CD4-positive, alpha-beta T cell treated with Interleukin-1 beta for 1 hour (primary cell): ENCODE measurements around the gene MAP7.
"Not testable (repeated sequence)": the region's sequence is repeated elsewhere in the genome, so short reads cannot be mapped to it uniquely, and the experiment has no call there.

Experiments used
- DNase-seq, 2 donors: peaks; one replicate each; pipeline ENCODE4 v3.0.0-alpha.2; 2020 to 2022

MAP7 gene

DNA sequence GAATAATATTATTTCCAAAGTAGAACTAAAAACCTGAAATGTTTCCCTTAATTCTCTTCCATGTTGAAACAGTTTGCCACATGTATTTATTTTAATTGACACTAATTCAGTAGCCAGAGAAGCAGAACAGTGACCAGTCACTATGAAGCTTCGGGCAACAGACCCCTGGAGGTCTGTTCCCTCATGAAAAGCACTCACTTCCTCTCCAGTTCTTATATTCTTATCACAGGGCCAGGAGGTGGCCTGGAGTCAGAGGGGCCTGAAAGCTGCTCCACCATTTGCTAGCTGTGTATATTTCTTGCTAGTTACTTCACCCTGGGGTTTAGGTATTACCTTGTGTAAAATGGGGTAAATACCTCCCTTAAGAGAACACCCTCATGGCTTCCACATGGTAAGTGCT is 49.1 kb downstream of the MAP7 start:
- no peak for DNase-seq

DNA sequence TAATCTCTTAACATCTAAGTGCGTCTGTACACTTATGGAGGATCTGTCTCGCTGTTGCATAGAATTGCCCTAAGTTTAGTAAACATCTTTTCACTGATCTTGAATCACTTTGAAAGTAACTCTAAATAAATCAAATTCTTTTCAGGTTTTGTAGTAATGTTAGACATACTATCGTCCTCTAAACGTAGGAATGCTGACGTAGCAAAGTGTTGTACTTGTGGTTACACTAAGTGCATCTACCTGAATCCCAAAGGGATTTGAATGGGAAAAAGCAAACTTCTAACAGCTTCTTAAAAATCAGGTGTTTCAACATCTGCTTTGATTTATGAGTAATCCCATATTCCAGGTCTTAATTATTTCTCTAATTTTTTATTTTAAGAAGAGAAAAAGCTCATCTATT is 49.8 kb downstream of the MAP7 start:
- DNase-seq = no peak

DNA sequence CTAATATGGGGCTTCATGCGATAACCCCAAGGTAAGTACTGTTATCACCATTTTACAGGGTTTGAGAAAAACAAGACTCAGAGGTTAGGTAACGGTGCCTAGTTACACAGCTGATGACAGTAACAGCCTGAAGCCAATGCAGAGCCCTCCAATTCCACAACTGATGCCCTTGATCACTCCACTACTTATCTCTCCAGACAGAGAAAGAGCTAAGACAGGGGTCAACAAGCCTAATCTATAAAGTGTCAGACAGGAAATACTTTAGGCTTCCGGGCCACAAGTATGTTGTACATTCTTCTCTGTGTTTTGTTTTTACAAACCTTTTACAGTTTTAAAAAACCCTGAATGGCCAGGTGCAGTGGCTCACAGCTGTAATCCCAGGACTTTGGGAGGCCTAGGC is 50.9 kb downstream of the MAP7 start:
- DNase-seq = no peak

DNA sequence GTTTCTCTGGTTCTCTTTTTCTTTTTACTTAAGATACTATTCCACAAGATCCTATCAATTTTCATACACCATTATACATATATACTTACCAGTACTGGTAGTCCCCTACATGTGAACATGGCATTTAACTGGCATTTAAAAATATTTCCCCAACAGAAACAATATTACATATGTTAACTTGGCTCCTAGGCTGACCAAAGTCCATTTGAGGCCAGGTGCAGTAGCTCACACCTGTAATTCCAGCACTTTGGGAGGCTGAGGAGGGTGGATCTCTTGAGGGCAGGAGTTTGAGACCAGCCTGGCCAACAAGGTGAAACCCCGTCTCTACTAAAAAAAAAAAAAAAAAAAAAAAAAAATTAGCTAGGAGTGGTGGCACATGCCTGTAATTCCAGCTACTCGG is 53.8 kb downstream of the MAP7 start:
- DNase-seq = not testable (repeated sequence)

DNA sequence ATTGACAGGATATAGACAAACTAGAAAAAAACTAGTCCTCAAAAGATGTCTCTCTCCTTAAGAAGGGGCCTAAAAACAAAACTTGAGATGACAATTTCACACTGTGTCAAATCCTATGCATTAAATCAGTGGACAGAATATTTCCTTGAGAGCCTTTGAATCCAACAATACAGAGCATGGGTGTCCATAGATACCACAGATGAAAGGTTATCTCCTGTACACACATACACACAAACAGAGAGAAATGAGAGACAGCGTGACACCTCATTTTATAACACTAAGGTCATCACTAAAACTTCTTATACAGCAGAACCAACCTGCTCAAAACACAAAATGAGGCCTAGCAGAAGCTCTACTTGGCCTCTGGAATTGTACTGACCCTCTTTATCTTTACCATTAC is 55.5 kb downstream of the MAP7 start:
- DNase-seq = no peak

DNA sequence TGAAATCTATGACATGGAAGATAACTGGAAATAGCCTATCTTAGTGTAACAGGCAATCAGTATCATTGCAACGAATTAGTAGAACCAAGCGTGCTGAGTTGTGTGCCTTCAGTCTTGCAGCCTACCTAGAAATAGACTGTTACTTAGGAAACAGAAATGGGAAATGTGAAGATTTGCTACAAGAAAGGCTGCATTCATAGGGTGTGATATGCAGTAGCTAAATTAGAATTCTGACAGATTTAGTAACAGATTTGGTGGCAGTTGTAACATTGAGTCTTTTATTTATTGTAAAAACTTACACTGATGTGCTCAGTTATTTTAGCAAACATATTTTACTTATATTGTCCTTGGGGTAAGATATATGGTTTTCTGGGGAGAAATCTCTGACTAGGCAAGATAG is 56.2 kb downstream of the MAP7 start:
- no peak for DNase-seq

DNA sequence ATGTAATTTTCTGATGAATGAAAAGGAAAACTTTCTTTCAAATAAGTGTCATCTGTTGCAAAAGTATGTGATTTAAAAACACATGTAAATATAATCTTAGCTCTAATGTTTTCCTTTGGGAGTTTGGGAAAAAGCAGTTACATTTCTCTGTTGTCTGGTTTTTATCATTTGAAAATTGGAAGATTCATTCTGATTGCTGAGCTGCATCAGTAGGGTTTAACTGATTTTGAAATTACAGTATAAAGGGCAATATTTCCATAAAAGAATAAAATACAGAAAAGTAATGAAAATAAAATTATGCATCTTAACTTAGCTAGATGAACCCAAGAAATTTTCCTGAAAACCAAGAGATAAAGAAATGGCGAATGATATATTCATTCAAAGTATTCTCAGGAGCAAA is 57.8 kb downstream of the MAP7 start:
- no peak for DNase-seq

DNA sequence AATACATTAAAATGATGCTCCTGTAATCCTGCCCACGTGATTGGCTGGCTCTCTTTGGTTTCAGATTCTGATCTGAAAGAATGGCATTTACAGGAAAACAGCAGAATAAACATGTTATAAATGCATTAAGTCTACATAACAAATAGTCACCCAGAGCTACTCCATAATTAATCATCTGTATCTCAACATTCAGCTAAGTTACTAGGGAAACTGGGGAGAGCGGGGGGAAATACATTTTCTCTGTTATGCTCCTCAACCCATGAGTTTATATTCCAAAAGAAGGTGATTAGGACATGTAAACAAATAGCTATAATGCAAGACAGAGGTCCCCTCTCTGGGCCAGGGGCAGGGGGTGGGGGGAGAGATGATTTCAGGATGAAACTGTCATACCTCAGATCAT is 58.5 kb downstream of the MAP7 start:
- DNase-seq = no peak

DNA sequence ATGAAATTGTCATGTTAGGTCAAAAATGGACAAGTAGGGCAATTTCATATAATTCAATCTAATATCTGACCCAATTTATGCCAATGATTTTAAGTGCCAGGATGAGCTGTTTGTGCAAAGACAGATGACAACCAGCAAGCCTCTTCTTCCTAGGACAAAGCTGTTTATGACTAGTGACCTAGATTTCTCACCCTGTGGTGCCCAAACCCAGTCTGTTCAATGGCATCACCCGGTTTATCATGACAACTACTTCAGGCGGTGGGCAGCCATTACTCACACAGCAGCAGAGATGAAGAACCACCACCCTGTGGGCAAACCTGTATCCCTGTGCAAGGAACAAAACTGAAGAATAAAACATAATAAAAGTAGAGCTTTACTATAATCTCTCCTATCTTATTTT is 59.0 kb downstream of the MAP7 start:
- DNase-seq = no peak

DNA sequence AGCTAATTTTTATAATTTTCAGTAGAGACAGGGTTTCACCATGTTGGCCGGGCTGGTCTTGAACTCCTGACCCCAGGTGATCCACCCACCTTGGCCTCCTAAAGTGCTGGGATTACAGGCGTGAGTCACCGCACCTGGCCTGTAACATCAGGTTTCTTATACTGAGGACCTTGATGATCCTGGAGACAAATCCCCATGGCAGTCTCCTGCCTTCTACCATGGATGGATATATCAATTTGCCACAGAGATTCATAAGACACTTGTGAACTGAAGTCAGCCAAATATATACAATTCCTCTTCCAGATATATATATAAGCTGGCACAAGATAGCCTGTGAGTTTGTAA is 60.6 kb downstream of the MAP7 start:
- not testable (repeated sequence) for DNase-seq

DNA sequence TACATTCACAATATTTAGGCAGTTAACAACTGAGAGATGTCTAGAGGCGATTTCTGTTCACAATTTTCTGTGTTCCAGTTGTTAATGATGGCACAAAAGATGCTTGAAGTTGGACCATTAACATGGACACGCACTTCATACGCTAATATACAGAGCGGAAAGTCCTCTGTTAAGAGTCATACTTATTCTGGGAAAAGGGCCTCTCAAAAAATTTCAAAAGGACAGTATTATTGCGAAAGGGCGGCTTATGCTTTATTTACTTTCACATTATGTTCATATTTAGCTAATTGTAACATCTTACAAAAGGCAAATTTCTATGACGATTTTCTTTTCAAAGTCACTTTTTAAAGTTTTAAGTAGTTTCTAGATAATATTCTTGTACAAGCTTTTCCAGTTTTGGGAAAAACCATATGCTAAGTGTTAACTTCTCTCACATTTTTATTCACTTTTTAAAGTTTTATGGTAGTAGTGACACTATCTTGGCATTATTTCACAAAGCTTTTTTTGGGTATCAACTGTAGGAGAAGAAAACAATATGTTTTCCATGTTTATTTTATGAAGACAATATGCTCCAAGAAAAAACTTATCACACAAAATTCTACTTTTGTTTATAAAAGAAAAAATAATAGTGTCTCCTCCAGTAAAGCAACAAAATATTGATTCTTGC is 62.3 kb downstream of the MAP7 start:
- no peak for DNase-seq

DNA sequence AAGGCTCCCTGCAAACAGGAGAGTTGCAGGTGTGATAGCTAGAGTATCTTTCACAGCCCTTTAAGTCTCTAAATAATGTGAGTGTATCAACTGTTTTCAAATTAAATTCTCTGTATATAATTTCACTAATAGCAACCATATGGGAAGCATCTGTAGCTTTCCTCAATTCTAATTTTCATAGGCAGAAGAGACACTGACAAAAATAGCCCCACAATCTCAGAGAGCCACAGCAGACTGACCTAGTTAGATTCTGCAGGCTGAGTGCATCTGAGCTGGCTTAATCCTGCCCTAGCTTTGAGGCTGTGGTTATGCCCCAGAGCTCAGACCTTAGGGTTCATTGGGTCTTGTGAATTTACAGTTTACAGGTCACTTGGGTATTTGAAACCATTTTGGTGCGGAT is 63.9 kb downstream of the MAP7 start:
- no peak for DNase-seq

DNA sequence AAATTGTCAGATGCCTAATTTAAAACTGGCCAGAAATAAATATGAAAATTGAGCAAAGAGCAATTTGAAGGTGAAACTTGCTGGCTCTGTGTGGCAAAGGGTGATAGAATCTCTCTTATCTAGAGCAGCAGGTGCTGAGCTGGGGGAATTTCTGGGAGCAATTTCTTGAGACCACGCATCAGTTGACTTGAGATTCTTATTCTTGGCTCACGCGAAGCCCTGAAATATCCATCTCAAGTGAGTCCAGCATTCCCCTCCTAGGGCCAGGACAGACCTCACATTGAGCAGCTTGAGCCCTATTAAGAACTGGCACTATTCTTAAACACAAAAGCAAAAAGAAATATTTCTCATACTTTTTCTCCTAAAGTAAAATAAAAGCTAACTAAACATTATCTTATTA is 66.3 kb downstream of the MAP7 start:
- DNase-seq = no peak

DNA sequence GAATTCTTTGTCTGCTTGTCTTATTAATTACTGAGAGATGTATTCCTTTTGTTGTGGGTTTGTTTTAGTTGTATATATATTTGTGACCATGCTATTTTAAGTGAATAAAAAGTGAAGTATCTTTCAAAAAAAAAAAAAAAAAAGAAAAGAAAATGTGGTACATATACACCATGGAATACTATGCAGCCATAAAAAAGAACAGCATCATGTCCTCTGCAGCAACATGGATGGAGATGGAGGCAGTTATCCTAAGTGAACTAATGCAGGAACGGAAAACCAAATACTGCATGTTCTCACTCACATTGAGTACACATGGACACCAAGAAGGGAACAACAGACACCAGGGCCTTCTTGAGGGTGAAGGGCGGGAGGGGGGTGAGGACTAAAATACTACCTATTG is 67.2 kb downstream of the MAP7 start:
- not testable (repeated sequence) for DNase-seq

DNA sequence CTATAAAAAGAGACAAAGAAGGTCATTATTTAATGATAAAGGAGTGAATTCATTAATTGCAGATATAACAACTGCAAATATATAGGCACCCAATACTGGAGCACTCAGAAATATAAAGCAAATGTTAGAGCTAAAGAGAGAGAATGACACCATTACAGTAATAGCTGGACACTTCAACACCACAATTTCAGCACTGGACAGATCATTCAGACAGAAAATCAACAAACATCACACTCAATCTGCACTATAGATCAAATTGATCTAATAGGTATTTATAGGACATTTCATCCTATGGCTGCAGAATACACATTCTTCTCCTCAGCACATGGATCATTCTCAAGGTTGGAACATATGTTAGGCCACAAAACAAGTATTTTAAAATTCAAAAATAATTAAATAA is 72.7 kb downstream of the MAP7 start:
- DNase-seq = no peak

DNA sequence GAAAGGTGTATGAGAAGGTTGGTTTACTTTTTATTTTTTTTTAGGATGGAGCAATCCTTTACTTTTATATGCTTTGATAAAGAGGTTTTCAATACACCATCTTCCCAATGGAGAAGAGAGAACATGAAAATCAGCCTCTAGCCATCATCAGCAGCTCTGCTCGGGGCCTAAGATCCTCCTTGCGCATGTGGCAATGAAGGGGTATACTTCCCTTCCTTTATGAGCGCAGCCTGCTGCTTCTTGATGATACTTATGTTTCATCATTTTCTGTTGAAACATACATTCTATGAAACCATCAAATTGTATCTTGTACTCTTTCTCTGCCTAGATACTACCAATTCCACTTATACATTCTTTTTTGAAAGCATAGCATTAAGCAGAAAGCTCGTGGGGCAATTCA is 74.5 kb downstream of the MAP7 start:
- DNase-seq = no peak

DNA sequence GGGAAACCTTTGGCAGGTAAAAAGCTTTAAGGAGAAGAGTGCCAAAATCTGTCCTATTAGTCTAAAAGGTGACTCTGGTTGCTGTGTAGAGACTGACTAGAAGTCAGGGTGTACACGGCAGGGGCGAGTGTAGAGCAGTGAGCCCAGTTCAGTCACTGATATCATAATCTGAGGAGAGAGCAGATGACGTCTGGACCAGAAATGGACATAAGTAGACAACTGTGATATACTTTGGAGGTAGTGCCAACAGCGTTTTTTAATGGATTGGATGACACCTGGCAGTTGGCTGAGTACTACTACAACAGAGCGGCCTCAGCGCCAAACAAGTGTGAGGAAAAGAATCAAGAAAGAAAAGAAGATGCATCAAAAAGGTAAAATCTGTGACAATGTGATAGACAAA is 76.0 kb downstream of the MAP7 start:
- DNase-seq = no peak

DNA sequence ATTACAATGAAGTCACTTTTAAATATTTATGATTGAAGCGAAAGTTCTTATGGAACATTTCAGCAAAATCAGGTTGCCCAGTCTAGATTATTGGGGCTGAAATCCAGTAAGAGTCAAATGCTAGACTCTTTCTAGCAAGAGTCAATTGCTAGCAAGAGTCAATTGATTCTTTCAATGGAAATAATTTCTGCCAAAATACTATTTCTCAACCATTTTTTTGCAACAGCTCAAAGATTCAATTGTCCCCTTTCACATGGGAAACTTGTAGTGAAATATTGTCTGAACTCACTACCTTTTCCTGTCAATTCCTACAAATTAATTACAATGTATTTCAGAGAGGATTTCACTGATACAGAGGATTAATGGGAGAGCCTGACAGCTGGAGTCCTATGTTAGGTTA is 78.3 kb downstream of the MAP7 start:
- no peak for DNase-seq

DNA sequence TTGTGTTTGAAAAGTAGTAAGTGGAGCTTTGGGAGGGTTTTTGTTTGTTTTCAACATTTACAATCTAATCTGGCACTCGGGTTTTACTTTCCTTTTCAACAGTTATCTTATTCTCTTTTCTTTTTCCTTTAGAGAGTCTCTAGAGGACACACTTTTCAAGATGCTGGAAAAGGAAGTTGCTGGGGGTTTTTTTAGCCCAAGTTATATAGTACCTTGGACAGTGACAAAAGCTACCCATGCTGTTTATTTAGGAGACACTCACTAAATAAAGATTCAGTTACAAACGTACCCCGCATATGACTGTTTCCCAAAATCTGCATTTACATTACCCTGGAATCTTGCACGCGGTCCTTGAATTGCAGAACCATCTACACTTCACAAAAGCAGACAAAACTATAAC is 78.8 kb downstream of the MAP7 start:
- DNase-seq = no peak

DNA sequence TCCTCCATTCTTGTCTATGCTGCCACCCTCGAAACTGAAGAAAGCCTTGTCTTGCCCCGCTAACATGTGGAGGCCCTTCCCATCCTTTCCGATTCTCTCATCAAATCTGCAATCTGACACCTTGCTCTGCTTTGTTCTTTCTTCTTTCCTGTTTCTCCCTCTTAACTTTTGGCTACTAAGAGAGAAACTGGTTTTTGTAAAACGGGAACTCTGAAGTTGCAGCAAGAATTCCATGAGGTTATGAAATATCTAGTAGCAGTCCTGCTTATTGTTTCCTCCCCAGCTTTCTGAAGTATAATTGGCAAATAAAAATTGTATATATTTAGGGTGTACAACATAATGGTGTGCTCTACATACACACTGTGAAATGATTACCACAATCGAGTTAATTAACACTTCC is 80.2 kb downstream of the MAP7 start:
- DNase-seq = no peak

DNA sequence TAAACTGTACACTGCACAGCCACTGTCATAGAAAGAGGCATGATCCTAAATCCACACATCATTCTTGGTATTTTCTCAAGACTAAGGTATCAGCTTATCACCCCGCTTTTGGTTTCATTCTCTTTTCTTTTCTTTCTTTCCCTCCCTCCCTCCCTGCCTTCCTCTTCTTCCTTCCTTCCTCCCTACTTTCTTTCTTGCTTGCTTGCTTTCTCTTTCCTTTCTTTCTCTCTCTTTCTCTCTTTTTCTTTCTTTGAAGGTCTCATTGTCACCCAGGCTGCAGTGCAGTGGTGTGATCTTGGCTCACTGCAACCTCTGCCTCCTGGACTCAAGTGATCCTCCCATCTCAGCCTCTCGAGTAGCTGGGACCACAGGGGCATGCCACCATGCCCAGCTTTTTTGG is 81.1 kb downstream of the MAP7 start:
- DNase-seq = no peak

DNA sequence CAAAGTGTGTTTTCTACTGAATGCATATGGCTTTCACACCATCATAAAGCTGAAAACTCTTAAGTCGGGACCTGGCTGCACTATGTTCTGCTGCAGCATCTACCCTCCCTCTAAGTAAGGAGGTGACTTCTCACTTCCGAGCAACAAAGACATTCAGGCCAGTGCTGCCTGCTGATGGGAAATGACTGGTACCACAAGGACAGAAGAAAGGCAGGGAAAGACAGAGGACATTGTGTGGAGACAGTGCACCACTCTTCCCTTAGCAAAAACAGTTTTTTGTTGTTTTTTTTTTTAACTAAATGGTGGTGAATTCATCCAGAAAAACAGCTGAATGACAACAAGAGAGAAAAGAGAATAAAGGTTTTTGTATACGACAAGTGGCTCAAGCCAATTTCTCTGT is 81.5 kb downstream of the MAP7 start:
- no peak for DNase-seq

DNA sequence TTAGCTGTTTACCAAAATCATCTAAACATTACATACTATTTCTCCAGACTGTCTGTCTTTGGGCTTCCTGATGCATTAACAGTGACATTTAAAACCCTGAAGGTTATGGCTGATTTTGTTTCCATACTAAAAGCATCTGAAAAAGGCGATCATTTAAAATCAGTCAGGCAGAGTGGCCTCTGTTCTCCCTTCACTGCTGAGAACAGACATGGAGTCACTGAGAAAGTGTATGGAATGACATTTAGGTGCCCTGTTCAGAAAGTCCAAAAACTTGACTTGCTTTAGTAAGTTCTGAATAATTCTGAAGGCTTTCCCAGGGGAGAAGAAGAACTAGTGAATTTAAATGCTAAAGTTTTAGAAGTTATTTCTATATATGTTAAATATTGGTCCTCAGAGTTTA is 83.0 kb downstream of the MAP7 start:
- no peak for DNase-seq

DNA sequence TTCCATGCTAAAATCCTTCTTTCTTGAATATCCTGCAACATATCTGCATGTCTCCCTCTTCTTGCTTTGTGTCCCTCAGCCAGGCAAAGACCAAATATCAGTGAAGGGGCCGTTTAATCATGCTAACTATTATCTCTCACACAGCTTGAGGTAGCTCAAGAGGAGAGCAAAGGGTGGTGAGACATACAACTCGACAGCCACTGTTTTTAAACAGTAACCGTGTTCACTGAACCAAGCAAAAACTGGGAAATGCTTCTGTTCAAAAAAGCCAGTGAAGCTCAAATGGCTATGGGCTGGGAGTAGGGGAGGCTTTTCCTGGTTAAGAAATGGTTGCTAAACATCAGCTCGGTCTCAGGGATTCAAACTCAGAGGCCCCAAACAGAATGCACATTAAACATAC is 83.4 kb downstream of the MAP7 start:
- DNase-seq = no peak

DNA sequence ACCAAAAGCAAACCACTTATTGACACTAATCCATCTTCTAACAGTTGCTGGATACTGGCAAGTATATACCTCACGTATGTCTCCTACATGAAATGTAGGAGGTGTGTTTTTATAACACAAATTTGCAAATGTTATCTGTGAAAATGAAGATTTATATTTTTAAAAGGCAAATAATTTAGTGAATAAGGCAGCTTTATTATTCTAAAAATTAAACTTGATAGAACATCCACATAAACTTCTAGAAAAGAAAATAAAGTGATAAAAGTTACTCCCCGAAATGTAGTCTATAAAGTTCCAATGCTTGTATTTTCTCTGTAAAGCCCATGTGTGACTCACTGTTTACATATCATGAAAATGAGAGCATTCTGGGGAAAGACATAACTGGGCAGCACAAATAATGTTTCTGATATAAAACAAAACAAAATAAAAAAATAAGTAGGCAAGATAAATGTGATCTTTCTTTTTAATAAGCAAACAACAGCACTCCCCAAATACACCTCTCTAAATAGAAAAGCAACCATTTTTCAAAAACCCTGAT is 84.4 kb downstream of the MAP7 start:
- DNase-seq = no peak

DNA sequence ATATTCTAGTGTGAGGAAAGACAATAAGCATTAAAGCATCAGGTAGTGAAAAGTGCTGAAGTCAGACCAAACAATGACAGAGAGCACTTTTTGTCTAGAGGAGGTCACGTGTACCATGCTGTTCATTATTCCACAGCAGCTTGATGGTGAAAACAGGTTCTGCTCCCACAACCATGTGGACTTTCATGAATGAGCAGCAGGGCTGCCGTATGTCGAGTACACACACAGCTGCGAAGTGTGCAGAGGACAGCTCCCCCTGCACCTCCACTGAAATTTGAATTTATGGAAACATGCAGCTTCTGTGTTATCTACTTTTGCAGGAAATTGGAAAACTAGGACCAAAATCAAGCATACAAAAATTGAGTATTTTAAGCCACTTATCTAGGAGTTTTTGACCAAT is 85.3 kb downstream of the MAP7 start:
- no peak for DNase-seq
